K562 (cell line): ENCODE data around the gene FERMT3. TPM values are rescaled to one million over a fixed set of nuclear protein-coding genes. Genes with fewer than 3 reads are reported as not detected.

ENCODE experiments used
- CHAMP1 ChIP-seq: fragments of 450-650 bp; IDR thresholded peaks from 2 replicates; pipeline ENCODE4 v1.6.1; 2016; ENCODE audit warnings: mild to moderate bottlenecking
- ELF4 ChIP-seq: fragments of 450-650 bp; formaldehyde crosslinking; IDR thresholded peaks from 2 replicates; pipeline ENCODE4 v1.4.0; 2022; ENCODE audit warnings: missing genetic modification characterization
- EP400 ChIP-seq: fragments of 450-650 bp; IDR thresholded peaks from 2 replicates; pipeline ENCODE4 v1.6.1; 2017; ENCODE audit warnings: antibody characterized with exemption, mild to moderate bottlenecking, moderate library complexity
- ESRRA ChIP-seq: fragments of 450-650 bp; IDR thresholded peaks from 2 replicates; pipeline ENCODE4 v1.6.1; 2014; ENCODE audit warnings: low read depth, mild to moderate bottlenecking, moderate library complexity, borderline replicate concordance
- FOXJ2 ChIP-seq: fragments of 200-800 bp; sonication (Bioruptor generic); IDR thresholded peaks from 2 replicates; pipeline ENCODE4 v1.6.1; 2016; ENCODE audit warnings: missing genetic modification characterization, missing compliant biosample characterization
- FOXJ3 ChIP-seq: sonication (generic); formaldehyde crosslinking; IDR thresholded peaks from 2 replicates; pipeline ENCODE4 v1.4.0; 2020; ENCODE audit warnings: mild to moderate bottlenecking, missing genetic modification reagents
- GABPA ChIP-seq: fragments of 200-800 bp; sonication (Bioruptor generic); conservative IDR thresholded peaks from 2 replicates; pipeline ENCODE4 v1.6.1; 2016; ENCODE audit warnings: low read depth, missing genetic modification characterization, missing compliant biosample characterization
- HNRNPL ChIP-seq: fragments of 200-400 bp; formaldehyde crosslinking; IDR thresholded peaks from 2 replicates; pipeline ENCODE4 v1.6.1; 2017; ENCODE audit warnings: low read depth, mild to moderate bottlenecking, low read length
- MAZ ChIP-seq, 2 experiments: fragments of 450-650 bp in 1 of 2; sonication (generic) in 1 of 2; formaldehyde crosslinking; IDR thresholded peaks in 1 of 2; conservative IDR thresholded peaks in 1 of 2; 2 replicates each; pipeline versions ENCODE4 v1.4.0 to v1.5.0; 2020; ENCODE audit warnings: mild to moderate bottlenecking in 1 of 2, missing genetic modification reagents in 1 of 2
- MTA3 ChIP-seq: fragments of 450-650 bp; formaldehyde crosslinking; IDR thresholded peaks from 2 replicates; pipeline ENCODE4 v1.6.1; 2017; ENCODE audit warnings: mild to moderate bottlenecking, borderline replicate concordance
- SIN3A ChIP-seq, 2 experiments: fragments of 150-350 bp in 1 of 2; IDR thresholded peaks; 2 replicates each; pipeline ENCODE4 v1.6.1; 2011 to 2016; ENCODE audit warnings: borderline replicate concordance in 2 of 2, low read depth in 2 of 2, low read length in 2 of 2, mild to moderate bottlenecking in 2 of 2, moderate library complexity in 2 of 2; ENCODE audit not compliant: control insufficient read depth in 1 of 2
- TCF15 ChIP-seq: fragments of 250-450 bp; sonication (Bioruptor Pico); IDR thresholded peaks from 2 replicates; pipeline ENCODE4 v1.8.0; 2022; ENCODE audit warnings: moderate library complexity, mild to moderate bottlenecking, inconsistent platforms
- TEAD4 ChIP-seq, 2 experiments: sonication (generic) in 1 of 2; formaldehyde crosslinking in 1 of 2; IDR thresholded peaks; 2 replicates each; pipeline versions ENCODE4 v1.6.1 to v1.8.0; 2012 to 2022; ENCODE audit warnings: borderline replicate concordance in 1 of 2, inconsistent platforms in 1 of 2, low read length in 1 of 2, mild to moderate bottlenecking in 1 of 2, missing genetic modification reagents in 1 of 2
- TFAP4 ChIP-seq: sonication (generic); formaldehyde crosslinking; IDR thresholded peaks from 2 replicates; pipeline ENCODE4 v1.8.0; 2022; ENCODE audit warnings: missing genetic modification reagents, mild to moderate bottlenecking, moderate library complexity, borderline replicate concordance
- THRB ChIP-seq: fragments of 450-650 bp; formaldehyde crosslinking; conservative IDR thresholded peaks from 2 replicates; pipeline ENCODE4 v1.4.0; 2022; ENCODE audit warnings: mild to moderate bottlenecking, missing genetic modification characterization
- ZFX ChIP-seq: sonication (generic); formaldehyde crosslinking; IDR thresholded peaks from 2 replicates; pipeline ENCODE4 v1.8.0; 2022; ENCODE audit warnings: mild to moderate bottlenecking, missing genetic modification reagents, moderate library complexity
- ZNF583 ChIP-seq: fragments of 250-450 bp; sonication (Bioruptor Pico); IDR thresholded peaks from 2 replicates; pipeline ENCODE4 v1.4.0; 2020
- ZNF740 ChIP-seq, 3 experiments: fragments of 200-800 bp in 1 of 3; sonication (Bioruptor generic) in 1 of 3; sonication (generic) in 1 of 3; formaldehyde crosslinking in 1 of 3; IDR thresholded peaks; 2 replicates each; pipeline versions ENCODE4 v1.6.1 to v1.8.0; 2016 to 2022; ENCODE audit warnings: mild to moderate bottlenecking in 2 of 3, missing compliant biosample characterization in 2 of 3, missing genetic modification characterization in 2 of 3, missing genetic modification reagents in 1 of 3
- ZNF75A ChIP-seq: fragments of 450-650 bp; formaldehyde crosslinking; IDR thresholded peaks from 2 replicates; pipeline ENCODE4 v1.4.0; 2020; ENCODE audit warnings: mild to moderate bottlenecking
- polyA plus RNA-seq, 8 experiments: library from polyadenylated mRNA; depleted of rRNA in 4 of 8; stranded (reverse) in 5 of 8; unstranded in 3 of 8; fragments of >200 nt; fragmentation: Nextera tagmentation in 2 of 8; fragmentation: Illumina TruSeq in 1 of 8; extraction: Ambion mirVana in 2 of 8; extraction: Trizol in 1 of 8; gene quantifications; 2 replicates each; pipeline versions ENCODE4 v1.2.1 to v1.2.3, GENCODE V29; 2011 to 2014; ENCODE audit warnings: inconsistent platforms in 1 of 8, missing spikeins in 1 of 8
- total RNA-seq, 7 experiments: library from RNA; depleted of rRNA in 6 of 7; stranded (reverse); fragments of >200 nt in 6 of 7; fragmentation: Illumina TruSeq in 2 of 7; extraction: Trizol in 2 of 7; gene quantifications; 2 replicates each; pipeline versions ENCODE4 v1.2.1 to v1.2.3, GENCODE V29; 2011 to 2021; ENCODE audit warnings: low replicate concordance in 1 of 7

Gene FERMT3
- total and polyA plus RNA-seq, 9 of the 15 experiments (the other 6 are each of a cell fraction or from before 2014, with no cell fraction given), result 3.2 to 275 (median 79.7) TPM

GRCh38 chr11:64226507-64227051 lies 20.1 kb downstream of the FERMT3 start (continued):
- TF ChIP-seq TFAP4 (peak; percentile 82), ZFX (peak; percentile 46), MAZ (CRISPR knock-in tag; conservative IDR thresholded peaks at IDR 0.05 in 1 of 2, IDR thresholded peaks at IDR 0.05 in 1 of 2) (peak in 1 of 2 experiments; percentile 37; a peak in 3 of 4 replicates), MTA3 (0 out of 2 replicates have a peak, but pooled peaks have one; percentile 14), CHAMP1 (no peak), THRB (CRISPR knock-in tag) (no peak), FOXJ2 (tag) (no peak), SIN3A (IDR thresholded peaks at IDR 0.05; ENCODE audit: borderline replicate concordance in 2 of 2, control insufficient read depth in 1 of 2, low read depth in 2 of 2, low read length in 2 of 2) (0 out of 4 replicates have a peak, but pooled peaks of 1 of the 2 experiments have one; percentile 11), FOXJ3 (CRISPR knock-in tag) (no peak), ESRRA (peak; percentile 62), TEAD4 (IDR thresholded peaks at IDR 0.05; ENCODE audit: low read length) (no peak), TEAD4 (CRISPR knock-in tag; IDR thresholded peaks at IDR 0.05; ENCODE audit: borderline replicate concordance) (peak; percentile 82), EP400 (0 out of 2 replicates have a peak, but pooled peaks have one; percentile 27), GABPA (tag) (no peak), ZNF583 (CRISPR knock-in tag) (0 out of 2 replicates have a peak, but pooled peaks have one; percentile 20), ZNF740 (CRISPR knock-in tag; IDR thresholded peaks at IDR 0.05) (no peak), ZNF740 (tag; IDR thresholded peaks at IDR 0.05) (no peak), TCF15 (CRISPR knock-in tag) (peak; percentile 28; the same call in 1 of the 2 replicates), ELF4 (peak; percentile 27; the same call in 1 of the 2 replicates), HNRNPL (0 out of 2 replicates have a peak, but pooled peaks have one; percentile 55), ZNF75A (0 out of 2 replicates have a peak, but pooled peaks have one; percentile 18)
